Measurements from ENCODE around the gene ZDHHC13. TPM values are rescaled to one million over a fixed set of nuclear protein-coding genes. Genes with fewer than 3 reads are reported as not detected.

Gene ZDHHC13
- polyA plus RNA-seq, 1 donor (not counting 4 experiments of a cell fraction or from before 2014, with no cell fraction given) = 24.1 TPM

GRCh38 chr11:19201737-19202605 lies 85.0 kb downstream of the ZDHHC13 start, which contains the start of gene CSRP3:
CSRP3 (minus strand) TSS chr11:19201983; CDS start chr11:19192448, 9,535 bp downstream.
- DNase-seq (ENCODE audit: low read depth, low spot score) (no peak), FAIRE-seq (no peak)
- TF ChIP-seq CTCF (optimal IDR thresholded peaks at IDR 0.05 in 1 of 3, IDR thresholded peaks at IDR 0.05 in 1 of 3, conservative IDR thresholded peaks at IDR 0.05 in 1 of 3; ENCODE audit: extremely low read depth in 1 of 3, insufficient read depth in 2 of 3, low read length in 3 of 3) (no peak), EZH2 (IDR thresholded peaks at IDR 0.05; ENCODE audit: low read length) (no peak)
- H3K27me3 ChIP-seq (ENCODE audit: control insufficient read depth, extremely low read depth, insufficient read depth, low read length) = peaks cover 21% of the 10 kb centered on the region
- no peak within 1 kb of the TSS for H2AFZ ChIP-seq (ENCODE audit: control insufficient read depth, low read length)
- no peaks in the 10 kb centered on the region for H3K9me1 ChIP-seq (ENCODE audit: control insufficient read depth, extremely low read depth, insufficient read depth, low read length)
- H4K20me1 ChIP-seq (ENCODE audit: control insufficient read depth, extremely low read depth, insufficient read depth, low read length) = no peaks in the 10 kb centered on the region
- H3K36me3 ChIP-seq (ENCODE audit: control insufficient read depth in 2 of 2, extremely low read depth in 1 of 2, insufficient read depth in 2 of 2, low read length in 2 of 2) = no peaks in the 10 kb centered on the region
- H3K4me2 ChIP-seq (ENCODE audit: control insufficient read depth, extremely low read depth, insufficient read depth, low read depth, low read length) = no peak within 1 kb of the TSS
- H3K4me1 ChIP-seq (ENCODE audit: control insufficient read depth, extremely low read depth, insufficient read depth, low read length) = peaks cover 6% of the 10 kb centered on the region
- dilution Hi-C loops (cut with MboI; ENCODE audit: extremely low pct_ligation_motif_present, low sequenced_read_pairs) = no loop called here
- H3K4me3 ChIP-seq (ENCODE audit: control insufficient read depth in 2 of 3, extremely low read depth in 1 of 3, insufficient read depth in 2 of 3, low read depth in 1 of 3, low read length in 3 of 3) = no peak within 1 kb of the TSS
- H3K9ac ChIP-seq (ENCODE audit: control insufficient read depth, extremely low read depth, insufficient read depth, low read length) = no peak within 1 kb of the TSS
- H3K27ac ChIP-seq (ENCODE audit: control insufficient read depth, insufficient read depth, low read length) = no peak within 1 kb of the TSS
- no peaks in the 10 kb centered on the region for H3K79me2 ChIP-seq (ENCODE audit: control insufficient read depth, insufficient read depth, low read length)
- H3K9me3 ChIP-seq (ENCODE audit: control insufficient read depth, low read depth, low read length) = no peaks in the 10 kb centered on the region

GRCh38 chr11:19204836-19205235 lies 87.9 kb downstream of the ZDHHC13 start:
- H2AFZ ChIP-seq (ENCODE audit: control insufficient read depth, low read length) = no peak overlapping the region
- no peak overlapping the region for H3K4me3 ChIP-seq (ENCODE audit: control insufficient read depth in 2 of 3, extremely low read depth in 1 of 3, insufficient read depth in 2 of 3, low read depth in 1 of 3, low read length in 3 of 3)
- H3K4me2 ChIP-seq (ENCODE audit: control insufficient read depth, extremely low read depth, insufficient read depth, low read depth, low read length) = no peak overlapping the region
- H3K9ac ChIP-seq (ENCODE audit: control insufficient read depth, extremely low read depth, insufficient read depth, low read length) = no peak overlapping the region
- no peak for DNase-seq (ENCODE audit: low read depth, low spot score)
- H3K27me3 ChIP-seq (ENCODE audit: control insufficient read depth, extremely low read depth, insufficient read depth, low read length) = peaks cover 14% of the 10 kb centered on the region
- H3K4me1 ChIP-seq (ENCODE audit: control insufficient read depth, extremely low read depth, insufficient read depth, low read length) = peaks cover 8% of the 10 kb centered on the region
- H4K20me1 ChIP-seq (ENCODE audit: control insufficient read depth, extremely low read depth, insufficient read depth, low read length) = no peaks in the 10 kb centered on the region
- no peak overlapping the region for H3K27ac ChIP-seq (ENCODE audit: control insufficient read depth, insufficient read depth, low read length)
- no peaks in the 10 kb centered on the region for H3K36me3 ChIP-seq (ENCODE audit: control insufficient read depth in 2 of 2, extremely low read depth in 1 of 2, insufficient read depth in 2 of 2, low read length in 2 of 2)
- TF ChIP-seq EZH2 (IDR thresholded peaks at IDR 0.05; ENCODE audit: low read length) (no peak), CTCF (optimal IDR thresholded peaks at IDR 0.05 in 1 of 3, IDR thresholded peaks at IDR 0.05 in 1 of 3, conservative IDR thresholded peaks at IDR 0.05 in 1 of 3; ENCODE audit: extremely low read depth in 1 of 3, insufficient read depth in 2 of 3, low read length in 3 of 3) (no peak)
- FAIRE-seq = no peak
- no peaks in the 10 kb centered on the region for H3K79me2 ChIP-seq (ENCODE audit: control insufficient read depth, insufficient read depth, low read length)
- H3K9me1 ChIP-seq (ENCODE audit: control insufficient read depth, extremely low read depth, insufficient read depth, low read length) = no peaks in the 10 kb centered on the region
- dilution Hi-C loops (cut with MboI; ENCODE audit: extremely low pct_ligation_motif_present, low sequenced_read_pairs) = no loop called here
- no peaks in the 10 kb centered on the region for H3K9me3 ChIP-seq (ENCODE audit: control insufficient read depth, low read depth, low read length)
